ENCODE results near the gene PDE8B. TPM values are rescaled to one million over a fixed set of nuclear protein-coding genes. Genes with fewer than 3 reads are reported as not detected.
A peak's percentile ranks its signal among the peaks of the same experiment; 100 is the strongest.

PDE8B gene
- total RNA-seq, 1 experiment from 2014 or later = 0.86 TPM

DNA sequence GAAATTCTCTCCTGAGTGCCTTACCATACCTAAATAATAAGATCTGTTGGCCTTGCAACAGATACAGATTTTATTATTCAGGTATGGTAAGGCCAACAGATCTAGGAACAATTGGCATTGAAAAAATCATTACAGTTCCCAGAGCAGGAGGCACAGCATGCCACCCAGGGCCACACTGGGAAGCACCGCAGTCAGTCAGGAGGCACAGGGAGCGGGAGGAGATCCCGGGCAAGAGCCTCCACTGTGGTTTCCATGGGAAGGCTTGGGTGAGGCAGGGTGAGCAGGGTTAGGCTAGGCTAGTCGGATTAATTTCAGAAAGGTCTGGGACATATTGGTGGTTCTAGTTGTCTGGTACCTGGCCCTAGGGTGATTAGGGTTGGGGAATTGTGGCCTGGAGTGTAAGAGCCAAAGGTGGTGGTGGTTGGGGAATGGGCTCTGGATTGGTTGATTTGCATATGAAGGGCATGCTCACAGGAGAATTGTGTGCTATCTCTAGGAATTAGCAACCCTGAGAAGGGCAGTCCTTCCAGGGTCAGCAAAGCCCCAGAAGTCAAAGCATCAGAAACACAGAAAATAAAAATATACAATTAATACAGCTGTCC, 111.4 kb downstream of the PDE8B start:
- no peaks in the 10 kb centered on the region for H3K27me3 Mint-ChIP-seq (ENCODE audit: insufficient read depth, unreplicated experiment)
- ChIA-PET CTCF (no interaction called here), POLR2A (no interaction called here)
- Histone ChIP-seq H3K4me1 (peaks cover 9% of the 10 kb centered on the region), H3K9me3 (no peaks in the 10 kb centered on the region), H3K4me3 (ENCODE audit: low read depth, low read length) (no peak overlapping the region), H3K36me3 (ENCODE audit: control insufficient read depth, insufficient read depth, low read length) (no peaks in the 10 kb centered on the region), H3K27me3 (replicated peaks; ENCODE audit: control insufficient read depth, insufficient read depth, low read length) (no peaks in the 10 kb centered on the region)
- no peaks in the 10 kb centered on the region for H3K9me3 Mint-ChIP-seq (ENCODE audit: unreplicated experiment)
- no peak for DNase-seq
- no peak overlapping the region for H3K4me3 Mint-ChIP-seq (ENCODE audit: unreplicated experiment)
- no peak for TF ChIP-seq CTCF (IDR thresholded peaks at IDR 0.05; ENCODE audit: insufficient read depth in 1 of 2, low read depth in 1 of 2, low read length in 1 of 2, severe bottlenecking in 1 of 2, unreplicated experiment in 1 of 2)
- H3K36me3 Mint-ChIP-seq (ENCODE audit: insufficient read depth, unreplicated experiment) = no peaks in the 10 kb centered on the region
- no peak overlapping the region for H3K27ac Mint-ChIP-seq (ENCODE audit: unreplicated experiment)
- H3K4me1 Mint-ChIP-seq (ENCODE audit: low read depth, unreplicated experiment) = peaks cover 14% of the 10 kb centered on the region
- intact Hi-C loops (cut with micrococcal nuclease; ENCODE audit: unreplicated experiment) = no loop called here
- no TSS peak for BruUV-seq (replicated peaks)

- Mint-ChIP-seq H3K27ac (ENCODE audit: unreplicated experiment) (peak overlapping the region; percentile 13), H3K27me3 (ENCODE audit: insufficient read depth, unreplicated experiment) (no peaks in the 10 kb centered on the region), H3K4me1 (ENCODE audit: low read depth, unreplicated experiment) (peaks cover 14% of the 10 kb centered on the region), H3K9me3 (ENCODE audit: unreplicated experiment) (no peaks in the 10 kb centered on the region), H3K36me3 (ENCODE audit: insufficient read depth, unreplicated experiment) (no peaks in the 10 kb centered on the region), H3K4me3 (ENCODE audit: unreplicated experiment) (no peak overlapping the region)
- no peaks in the 10 kb centered on the region for H3K36me3 ChIP-seq (ENCODE audit: control insufficient read depth, insufficient read depth, low read length)
- no peaks in the 10 kb centered on the region for H3K9me3 ChIP-seq
- intact Hi-C loops (cut with micrococcal nuclease; ENCODE audit: unreplicated experiment) = no loop called here
- H3K4me3 ChIP-seq (ENCODE audit: low read depth, low read length) = no peak overlapping the region
- BruUV-seq (replicated peaks) = no TSS peak
- CTCF ChIA-PET = no interaction called here
- no peak for TF ChIP-seq CTCF (IDR thresholded peaks at IDR 0.05; ENCODE audit: insufficient read depth in 1 of 2, low read depth in 1 of 2, low read length in 1 of 2, severe bottlenecking in 1 of 2, unreplicated experiment in 1 of 2)
- POLR2A ChIA-PET = no interaction called here
- DNase-seq = no peak
- no peaks in the 10 kb centered on the region for H3K27me3 ChIP-seq (replicated peaks; ENCODE audit: control insufficient read depth, insufficient read depth, low read length)
- H3K4me1 ChIP-seq = peaks cover 9% of the 10 kb centered on the region
Observed at GRCh38 chr5:77322406-77322805, 111.9 kb downstream of the PDE8B start.

GRCh38 chr5:77325921-77326541, 115.6 kb downstream of the PDE8B start:
- no peak for TF ChIP-seq CTCF (IDR thresholded peaks at IDR 0.05; ENCODE audit: insufficient read depth in 1 of 2, low read depth in 1 of 2, low read length in 1 of 2, severe bottlenecking in 1 of 2, unreplicated experiment in 1 of 2)

More at GRCh38 chr5:77325921-77326541, 115.6 kb downstream of the PDE8B start:
- H3K27ac Mint-ChIP-seq (ENCODE audit: unreplicated experiment) = no peak overlapping the region
- no peaks in the 10 kb centered on the region for H3K9me3 Mint-ChIP-seq (ENCODE audit: unreplicated experiment)
- intact Hi-C loops (cut with micrococcal nuclease; ENCODE audit: unreplicated experiment) = no loop called here
- H3K4me1 Mint-ChIP-seq (ENCODE audit: low read depth, unreplicated experiment) = peaks cover 15% of the 10 kb centered on the region
- Histone ChIP-seq H3K4me1 (peaks cover 6% of the 10 kb centered on the region; the same call in 1 of the 2 replicates), H3K27me3 (replicated peaks; ENCODE audit: control insufficient read depth, insufficient read depth, low read length) (no peaks in the 10 kb centered on the region), H3K36me3 (ENCODE audit: control insufficient read depth, insufficient read depth, low read length) (no peaks in the 10 kb centered on the region), H3K9me3 (no peaks in the 10 kb centered on the region), H3K4me3 (ENCODE audit: low read depth, low read length) (no peak overlapping the region)
- no peak overlapping the region for H3K4me3 Mint-ChIP-seq (ENCODE audit: unreplicated experiment)
- CTCF ChIA-PET = no interaction called here
- DNase-seq = no peak
- H3K27me3 Mint-ChIP-seq (ENCODE audit: insufficient read depth, unreplicated experiment) = no peaks in the 10 kb centered on the region
- POLR2A ChIA-PET = no interaction called here
- BruUV-seq (replicated peaks) = no TSS peak
- no peaks in the 10 kb centered on the region for H3K36me3 Mint-ChIP-seq (ENCODE audit: insufficient read depth, unreplicated experiment)

Data from Caco-2 (cell line).